Fibroblast of skin of abdomen (primary cell): ENCODE data around the gene TBC1D3D. TPM values are rescaled to one million over a fixed set of nuclear protein-coding genes. Genes with fewer than 3 reads are reported as not detected.
"Not testable (repeated sequence)": the region's sequence is repeated elsewhere in the genome, so short reads cannot be mapped to it uniquely, and the experiment has no call there.

ENCODE experiments used
- DNase-seq: peaks from one replicate; pipeline ENCODE4 v3.0.0-alpha.2; 2013
- polyA plus RNA-seq, 2 experiments: library from polyadenylated mRNA; unstranded; fragments of 120-200 nt; gene quantifications; one replicate each; pipeline ENCODE4 v1.2.1, GENCODE V29; 2013; ENCODE audit not compliant: insufficient read length in 2 of 2

Gene TBC1D3D
- 0.45 TPM for polyA plus RNA-seq (2013, experiment 1 of 2; ENCODE audit: insufficient read length)
- 0.21 TPM for polyA plus RNA-seq (2013, experiment 2 of 2; ENCODE audit: insufficient read length)

DNA sequence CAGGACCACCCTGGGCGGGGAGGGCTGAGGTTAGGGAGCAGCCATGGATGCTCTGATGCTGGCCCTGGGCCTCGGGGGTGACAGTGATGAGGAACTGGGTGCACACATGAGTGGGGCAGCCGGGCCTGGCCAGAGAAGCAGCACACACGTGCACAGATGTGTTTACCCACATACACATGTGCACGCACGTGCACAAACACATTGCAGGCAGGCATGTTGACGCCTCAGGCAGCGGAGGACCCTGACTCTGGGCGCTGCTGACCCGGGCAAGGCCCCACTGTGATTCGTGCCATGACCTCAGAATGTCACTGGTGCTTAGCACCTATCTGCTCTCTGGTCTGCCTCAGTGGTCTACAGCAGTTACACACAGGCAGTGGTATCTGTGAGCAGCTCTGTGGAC is at the start of gene TBC1D3D:
TSS of gene TBC1D3D (plus strand) at position 301 of the 400 bp plus-strand sequence. CDS start 1,585 bp downstream, outside the sequence.
- not testable (repeated sequence) for DNase-seq

DNA sequence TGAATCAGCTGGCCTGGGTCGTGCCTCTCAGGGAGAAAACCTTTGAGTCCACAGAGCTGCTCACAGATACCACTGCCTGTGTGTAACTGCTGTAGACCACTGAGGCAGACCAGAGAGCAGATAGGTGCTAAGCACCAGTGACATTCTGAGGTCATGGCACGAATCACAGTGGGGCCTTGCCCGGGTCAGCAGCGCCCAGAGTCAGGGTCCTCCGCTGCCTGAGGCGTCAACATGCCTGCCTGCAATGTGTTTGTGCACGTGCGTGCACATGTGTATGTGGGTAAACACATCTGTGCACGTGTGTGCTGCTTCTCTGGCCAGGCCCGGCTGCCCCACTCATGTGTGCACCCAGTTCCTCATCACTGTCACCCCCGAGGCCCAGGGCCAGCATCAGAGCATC is 14.8 kb upstream of the TBC1D3D start, which contains the start of gene TBC1D3L:
TSS of gene TBC1D3L (minus strand) at position 101 of the 400 bp plus-strand sequence. CDS start 1,540 bp downstream, outside the sequence.
- not testable (repeated sequence) for DNase-seq
